GM21367 (cell line): ENCODE data around the gene CFD.
"Not testable (repeated sequence)": the region's sequence is repeated elsewhere in the genome, so short reads cannot be mapped to it uniquely, and the experiment has no call there.

Experiments
- ATAC-seq: cut with Tn5 transposase; IDR thresholded peaks from one replicate; pipeline ENCODE4 v1.9.1; 2021; ENCODE audit not compliant: unreplicated experiment

Gene CFD

GRCh38 chr19:852136-853013 is 7.1 kb upstream of the CFD start, which contains the start of gene ELANE:
Gene ELANE, plus strand, starts transcription at chr19:852303. Its CDS starts 26 bp downstream, at chr19:852329.
- ATAC-seq: no peak

GRCh38 chr19:853014-853585 is 6.4 kb upstream of the CFD start:
- ATAC-seq: no peak

DNA sequence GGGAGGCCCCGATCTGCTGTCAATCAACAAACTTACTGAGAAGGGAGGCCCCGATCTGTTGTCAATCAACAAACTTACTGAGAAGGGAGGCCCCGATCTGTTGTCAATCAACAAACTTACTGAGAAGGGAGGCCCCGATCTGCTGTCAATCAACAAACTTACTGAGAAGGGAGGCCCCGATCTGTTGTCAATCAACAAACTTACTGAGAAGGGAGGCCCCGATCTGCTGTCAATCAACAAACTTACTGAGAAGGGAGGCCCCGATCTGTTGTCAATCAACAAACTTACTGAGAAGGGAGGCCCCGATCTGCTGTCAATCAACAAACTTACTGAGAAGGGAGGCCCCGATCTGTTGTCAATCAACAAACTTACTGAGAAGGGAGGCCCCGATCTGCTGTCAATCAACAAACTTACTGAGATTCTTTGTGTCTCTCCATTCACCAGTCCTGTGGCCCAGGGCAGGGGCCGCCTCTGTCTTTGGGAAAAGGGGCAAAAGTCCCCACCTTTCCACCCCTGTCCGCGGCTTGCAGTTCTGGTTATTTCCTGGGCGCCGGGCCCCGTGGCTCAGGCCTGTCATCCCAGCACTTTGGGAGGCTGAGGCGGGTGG is 5.7 kb upstream of the CFD start:
- ATAC-seq: not testable (repeated sequence)

GRCh38 chr19:854549-854948 is 4.9 kb upstream of the CFD start:
- no peak for ATAC-seq

DNA sequence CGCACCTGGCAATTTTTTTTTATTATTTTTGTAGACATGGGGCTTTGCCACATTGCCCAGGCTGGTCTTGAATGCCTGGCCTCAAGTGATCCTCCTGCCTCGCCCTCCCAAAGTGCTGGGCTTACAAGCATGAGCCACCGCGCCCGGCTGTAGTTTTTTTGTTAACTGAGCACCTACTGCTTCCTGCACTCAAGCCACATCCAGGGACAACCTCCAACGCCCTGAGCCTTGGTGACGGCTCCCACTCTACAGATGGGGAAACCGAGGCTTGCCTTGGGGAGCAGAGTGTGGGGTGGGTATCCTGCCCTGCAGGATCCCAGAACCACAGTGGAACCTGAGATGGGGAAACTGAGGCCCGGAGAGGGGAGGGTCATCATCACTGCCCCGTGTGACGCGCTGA is 4.3 kb upstream of the CFD start:
- ATAC-seq: no peak

GRCh38 chr19:855566-856120 is 3.8 kb upstream of the CFD start:
- no peak for ATAC-seq

DNA sequence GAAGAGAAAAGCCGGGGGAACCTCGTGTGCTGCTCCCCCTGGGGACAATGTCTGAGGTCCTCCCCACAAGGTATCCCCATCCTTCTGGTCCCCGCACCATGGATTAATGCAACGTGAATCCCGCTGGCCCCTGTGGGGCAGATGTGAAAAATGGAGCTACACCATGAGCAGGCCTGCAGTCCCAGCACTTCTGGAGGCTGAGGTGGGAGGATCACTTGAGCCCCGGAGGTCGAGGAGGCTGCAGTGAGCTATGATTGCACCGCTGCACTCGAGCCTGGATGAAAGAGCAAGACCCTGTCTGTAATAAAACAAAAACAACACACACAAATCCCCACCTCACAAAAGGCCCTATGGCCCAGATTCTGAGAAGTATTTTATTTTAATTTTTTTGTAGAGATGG is 1.2 kb upstream of the CFD start:
- ATAC-seq: no peak

DNA sequence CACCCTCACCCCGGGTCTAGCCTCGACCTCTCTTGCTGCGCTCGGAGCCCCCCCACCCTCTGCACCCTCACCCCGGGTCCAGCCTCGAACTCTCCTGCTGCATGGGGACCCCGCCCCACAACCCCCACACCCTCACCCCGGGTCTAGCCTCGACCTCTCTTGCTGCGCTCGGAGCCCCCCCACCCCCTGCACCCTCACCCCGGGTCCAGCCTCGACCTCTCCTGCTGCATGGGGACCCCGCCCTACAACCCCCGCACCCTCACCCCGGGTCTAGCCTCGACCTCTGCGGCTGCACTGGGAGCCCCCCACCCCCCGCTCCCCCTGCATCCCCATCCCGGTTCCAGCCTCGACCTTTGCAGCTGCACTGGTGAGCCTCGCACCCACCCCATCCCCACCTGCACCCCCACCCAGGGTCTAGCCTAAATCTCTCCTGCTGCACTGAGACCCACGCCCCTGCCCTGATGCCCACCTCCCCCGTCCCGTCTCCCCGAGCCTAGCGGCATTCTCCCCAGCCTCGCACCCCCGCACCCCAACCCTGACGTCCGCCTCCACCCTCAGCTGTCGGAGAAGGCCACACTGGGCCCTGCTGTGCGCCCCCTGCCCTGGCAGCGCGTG is 1.8 kb downstream of the CFD start:
- ATAC-seq: no peak

- ATAC-seq: no peak
Observed at GRCh38 chr19:861756-862580, 2.5 kb downstream of the CFD start.

DNA sequence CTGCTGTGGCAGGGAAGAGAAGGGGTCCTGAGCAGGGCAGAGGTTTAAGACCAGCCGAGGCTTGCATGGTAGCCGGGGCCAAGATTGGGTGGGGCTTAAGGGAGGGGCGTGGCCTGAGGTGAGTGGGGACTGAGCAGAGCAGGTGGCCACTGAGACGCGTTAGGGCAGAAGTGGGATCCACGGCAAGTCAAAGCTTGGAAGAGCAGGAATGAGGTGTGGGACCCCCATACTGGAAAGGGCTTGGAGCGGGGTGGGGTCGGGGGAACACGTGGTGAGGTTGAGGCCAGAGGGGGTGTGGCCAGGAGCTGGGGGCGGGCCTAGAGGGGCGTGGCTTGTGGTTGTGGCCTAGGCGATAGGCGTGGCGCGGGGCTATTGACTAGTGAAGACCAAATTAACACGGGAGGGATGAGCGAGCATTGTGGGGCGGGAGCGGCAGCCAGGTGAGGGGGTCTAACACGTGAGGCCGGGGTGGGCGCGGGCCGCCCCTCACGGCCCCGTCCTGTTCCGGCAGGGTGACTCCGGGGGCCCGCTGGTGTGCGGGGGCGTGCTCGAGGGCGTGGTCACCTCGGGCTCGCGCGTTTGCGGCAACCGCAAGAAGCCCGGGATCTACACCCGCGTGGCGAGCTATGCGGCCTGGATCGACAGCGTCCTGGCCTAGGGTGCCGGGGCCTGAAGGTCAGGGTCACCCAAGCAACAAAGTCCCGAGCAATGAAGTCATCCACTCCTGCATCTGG is 3.3 kb downstream of the CFD start:
- no peak for ATAC-seq

- no peak for ATAC-seq
Observed at GRCh38 chr19:863315-863620, 3.8 kb downstream of the CFD start.

GRCh38 chr19:866769-867300 is 7.4 kb downstream of the CFD start:
- ATAC-seq: no peak

GRCh38 chr19:867301-867793 is 7.9 kb downstream of the CFD start:
- ATAC-seq: no peak

DNA sequence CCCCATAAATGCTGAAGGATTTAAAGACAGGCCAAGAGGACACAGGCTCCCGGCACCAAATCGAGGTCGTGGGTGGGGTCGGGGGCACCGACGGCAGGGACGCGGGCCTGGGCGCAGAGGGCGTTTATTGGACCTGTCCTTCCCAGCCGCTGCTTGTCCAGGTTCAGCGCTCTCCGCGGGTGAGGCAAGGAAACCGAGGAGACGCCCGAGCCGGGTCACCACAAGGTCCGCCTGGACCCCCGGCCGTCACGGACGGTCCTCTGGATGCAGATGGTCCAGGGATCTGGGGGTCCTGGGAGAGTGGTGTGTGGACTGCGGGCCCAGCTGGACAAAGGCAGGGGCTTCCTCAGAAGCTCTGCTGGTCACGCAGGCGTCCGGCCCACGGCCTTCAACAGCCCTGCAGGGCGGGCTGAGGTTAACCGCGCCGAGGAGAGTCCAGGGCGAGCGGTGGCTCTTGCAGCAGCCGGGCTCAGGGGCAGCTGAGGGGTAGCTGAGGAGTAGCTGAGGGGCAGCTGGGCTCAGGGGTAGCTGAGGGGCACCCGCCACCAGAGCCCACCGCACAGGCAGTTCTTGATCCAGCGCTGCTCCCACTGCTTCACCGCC is 8.5 kb downstream of the CFD start:
- ATAC-seq: no peak

DNA sequence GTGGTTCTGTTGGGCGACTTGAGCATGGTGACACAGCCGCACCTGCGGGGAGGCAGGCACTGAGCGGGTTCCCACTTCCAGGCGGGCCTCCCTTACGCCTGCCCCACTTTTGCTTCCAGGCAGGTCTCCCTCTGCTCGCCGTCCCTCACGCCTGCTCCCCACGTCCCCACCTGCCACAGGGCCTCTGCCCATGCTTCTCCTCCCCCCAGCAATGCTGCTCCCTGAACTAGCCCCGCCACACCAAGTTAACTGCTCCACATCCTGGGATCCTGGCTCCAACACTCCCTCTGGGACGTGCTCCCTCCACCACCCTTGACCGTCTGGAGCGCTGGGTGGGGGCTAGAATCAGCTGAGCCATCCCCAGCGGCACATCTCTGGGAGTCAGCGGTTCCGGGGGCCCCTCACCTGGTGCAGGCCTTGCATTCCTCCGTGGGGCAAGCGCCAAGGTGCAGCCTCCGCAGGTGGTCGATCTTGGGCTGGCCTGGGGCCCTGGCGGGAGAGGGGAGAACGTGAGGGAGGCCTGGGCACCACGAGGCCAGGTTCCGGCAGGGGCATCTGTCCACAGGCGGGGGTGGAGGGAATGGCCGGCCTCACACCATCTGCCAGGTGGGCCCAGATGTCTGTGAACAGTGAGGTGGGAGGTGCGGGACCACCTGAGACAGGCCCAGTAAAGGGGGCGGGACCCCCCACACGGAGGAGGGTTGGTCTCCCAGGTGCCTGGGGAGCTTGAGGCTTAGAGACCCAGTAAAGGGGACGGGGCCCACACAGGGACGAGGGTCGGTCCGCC is 9.2 kb downstream of the CFD start:
- no peak for ATAC-seq

DNA sequence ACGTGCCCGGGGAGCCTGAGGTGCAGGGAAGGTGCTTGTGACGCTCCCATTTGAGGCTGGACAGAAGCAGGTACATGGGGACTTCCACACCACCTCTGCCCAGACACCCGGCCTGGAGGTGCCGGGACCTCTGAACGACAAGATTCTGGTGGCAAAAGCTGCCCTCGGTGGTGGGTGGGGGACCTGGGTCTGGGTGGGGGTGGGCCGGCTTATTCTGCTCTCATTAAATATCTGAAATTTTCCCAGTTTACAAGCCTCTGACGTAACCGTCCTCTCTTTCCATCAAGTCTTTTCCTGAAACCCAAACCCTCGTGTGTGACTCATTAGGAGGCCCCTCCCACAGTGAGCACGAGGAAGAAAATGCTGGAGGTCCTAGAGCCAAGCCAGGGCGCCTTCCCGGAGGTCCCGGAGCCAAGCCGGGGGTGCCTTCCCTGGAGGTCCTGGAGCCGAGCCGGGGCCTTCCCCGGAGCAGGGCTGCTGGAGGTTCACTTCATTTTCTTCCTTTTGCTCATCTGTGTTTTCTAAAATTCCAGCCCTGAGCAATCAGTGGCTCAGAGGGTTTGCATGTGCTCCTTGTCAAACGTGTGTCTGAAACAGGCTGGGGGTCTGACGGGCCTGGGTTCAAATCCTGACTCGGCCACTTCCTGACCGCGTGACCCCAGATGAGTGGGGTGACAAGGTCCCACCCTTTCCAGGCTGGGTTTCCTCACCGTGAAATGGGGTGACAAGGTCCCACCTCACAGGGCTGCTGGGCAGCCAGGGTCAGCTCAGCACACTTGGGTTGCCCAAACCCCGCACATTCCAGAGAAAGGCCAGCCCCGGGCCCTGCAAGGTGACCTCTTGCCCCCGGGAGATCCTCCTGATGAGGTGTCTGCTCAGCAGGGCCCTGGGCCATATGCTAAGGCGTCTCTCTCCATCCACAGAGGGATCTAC is 10.0 kb downstream of the CFD start:
- no peak for ATAC-seq

GRCh38 chr19:870314-870713 is 10.8 kb downstream of the CFD start:
- ATAC-seq: no peak
